Activated CD4-positive, alpha-beta T cell treated with anti-CD3 and anti-CD28 coated beads for 48 hours (primary cell): ENCODE measurements around the gene CLEC4M.
A peak's percentile ranks its signal among the peaks of the same experiment; 100 is the strongest.

Experiments
- DNase-seq: peaks from one replicate; pipeline ENCODE4 v3.0.0-alpha.2; 2020

CLEC4M gene

GRCh38 chr19:7762719-7763293, at the start of gene CLEC4M:
CLEC4M (plus strand) TSS chr19:7763243; CDS start chr19:7763267, 24 bp downstream.
- DNase-seq: no peak

- no peak for DNase-seq
Observed at GRCh38 chr19:7715671-7716070, 47.4 kb upstream of the CLEC4M start.

GRCh38 chr19:7716762-7717161, 46.3 kb upstream of the CLEC4M start:
- DNase-seq: no peak

GRCh38 chr19:7718668-7719067, 44.4 kb upstream of the CLEC4M start:
- no peak for DNase-seq

GRCh38 chr19:7720351-7720750, 42.7 kb upstream of the CLEC4M start:
- DNase-seq: no peak

GRCh38 chr19:7722231-7722651, 40.8 kb upstream of the CLEC4M start:
- DNase-seq: no peak

GRCh38 chr19:7725791-7726190, 37.3 kb upstream of the CLEC4M start:
- DNase-seq: no peak

GRCh38 chr19:7729211-7729610, 33.8 kb upstream of the CLEC4M start:
- peak; percentile 19 for DNase-seq

- DNase-seq: peak; percentile 14
Observed at GRCh38 chr19:7729831-7730285, 33.2 kb upstream of the CLEC4M start.

- no peak for DNase-seq
Observed at GRCh38 chr19:7730286-7731217, 32.5 kb upstream of the CLEC4M start.

- DNase-seq: no peak
Observed at GRCh38 chr19:7731218-7731595, 31.8 kb upstream of the CLEC4M start.

- no peak for DNase-seq
Observed at GRCh38 chr19:7731615-7732014, 31.4 kb upstream of the CLEC4M start.

GRCh38 chr19:7732045-7732444, 31.0 kb upstream of the CLEC4M start, which contains the start of gene CLEC4G:
CLEC4G (minus strand) TSS chr19:7732110; CDS start chr19:7732102, 8 bp downstream.
- DNase-seq: no peak

- DNase-seq: no peak
Observed at GRCh38 chr19:7733376-7733775, 29.7 kb upstream of the CLEC4M start.

- DNase-seq: no peak
Observed at GRCh38 chr19:7734220-7735203, 28.5 kb upstream of the CLEC4M start.

GRCh38 chr19:7736148-7736547, 26.9 kb upstream of the CLEC4M start:
- DNase-seq: no peak

GRCh38 chr19:7737215-7737614, 25.8 kb upstream of the CLEC4M start:
- no peak for DNase-seq

GRCh38 chr19:7738023-7738422, 25.0 kb upstream of the CLEC4M start:
- peak; percentile 73 for DNase-seq

- no peak for DNase-seq
Observed at GRCh38 chr19:7739211-7739755, 23.8 kb upstream of the CLEC4M start.

GRCh38 chr19:7739801-7740681, 23.0 kb upstream of the CLEC4M start:
- DNase-seq: no peak

- DNase-seq: no peak
Observed at GRCh38 chr19:7740682-7741054, 22.4 kb upstream of the CLEC4M start.

GRCh38 chr19:7742575-7742974, 20.5 kb upstream of the CLEC4M start:
- DNase-seq: no peak
